ENCODE measurements around the gene PTRH1. TPM values are rescaled to one million over a fixed set of nuclear protein-coding genes. Genes with fewer than 3 reads are reported as not detected.

Gene PTRH1
- total RNA-seq, 1 experiment from 2014 or later, result 21.8 TPM

- Histone ChIP-seq H3K4me2 (ENCODE audit: low read length) (no peak overlapping the region), H3K9me3 (ENCODE audit: control insufficient read depth in 1 of 2, insufficient read depth in 1 of 2, low read depth in 1 of 2, low read length in 2 of 2) (no peaks in the 10 kb centered on the region), H3K4me1 (ENCODE audit: control insufficient read depth in 1 of 2, insufficient read depth in 2 of 2, low read length in 2 of 2) (peaks cover 13 to 26% of the 10 kb centered on the region in 2 experiments), H3K4me3 (replicated peaks in 1 of 2; ENCODE audit: low read depth in 1 of 2, low read length in 2 of 2) (no peak overlapping the region), H3K79me2 (ENCODE audit: insufficient read depth, low read length) (peaks cover 13% of the 10 kb centered on the region), H3K36me3 (ENCODE audit: control insufficient read depth in 1 of 2, insufficient read depth in 2 of 2, low read length in 2 of 2) (peaks cover 0 to 4% of the 10 kb centered on the region in 2 experiments; a peak in 1 of 4 replicates), H3K9ac (ENCODE audit: low read length) (no peak overlapping the region), H4K20me1 (ENCODE audit: insufficient read depth) (no peaks in the 10 kb centered on the region), H3K9me2 (ENCODE audit: insufficient read depth) (no peaks in the 10 kb centered on the region), H2AFZ (ENCODE audit: low read depth, low read length, poor library complexity, severe bottlenecking) (no peak overlapping the region), H3K27me3 (ENCODE audit: insufficient read depth, low read length) (no peaks in the 10 kb centered on the region), H3K27ac (ENCODE audit: low read depth, low read length) (no peak overlapping the region)
- TF ChIP-seq SP1 (IDR thresholded peaks at IDR 0.05; ENCODE audit: low read depth), result no peak
- no peak for TF ChIP-seq POLR2A (IDR thresholded peaks at IDR 0.05; ENCODE audit: borderline replicate concordance, extremely low read depth, insufficient read depth, insufficient read length)
- no peak for TF ChIP-seq EGR1 (IDR thresholded peaks at IDR 0.05; ENCODE audit: low read depth)
- no peak for TF ChIP-seq YY1 (IDR thresholded peaks at IDR 0.05; ENCODE audit: extremely low read depth, insufficient replicate concordance, low read depth, low read length)
- no peak for TF ChIP-seq ZBTB33 (IDR thresholded peaks at IDR 0.05; ENCODE audit: extremely low read depth, insufficient replicate concordance, low read length)
- no peak for TF ChIP-seq FOSL1 (IDR thresholded peaks at IDR 0.05; ENCODE audit: low read depth)
- TF ChIP-seq REST (IDR thresholded peaks at IDR 0.05; ENCODE audit: low read depth), result no peak
- TF ChIP-seq EZH2 (IDR thresholded peaks at IDR 0.05), result no peak
- TF ChIP-seq EZH2phosphoT487 (IDR thresholded peaks at IDR 0.05; ENCODE audit: borderline replicate concordance), result no peak
- no peak for TF ChIP-seq POLR2AphosphoS5 (IDR thresholded peaks at IDR 0.05; ENCODE audit: low read depth, low read length)
- no peak for TF ChIP-seq CBX3 (IDR thresholded peaks at IDR 0.05; ENCODE audit: low read depth)
- TF ChIP-seq ATF3 (IDR thresholded peaks at IDR 0.05), result no peak
- TF ChIP-seq CEBPB (IDR thresholded peaks at IDR 0.05; ENCODE audit: low read depth), result no peak
- no peak for TF ChIP-seq SRF (IDR thresholded peaks at IDR 0.05; ENCODE audit: low read depth)
- no peak for TF ChIP-seq SIN3A (IDR thresholded peaks at IDR 0.05; ENCODE audit: low read depth)
- no peak for TF ChIP-seq RAD21 (IDR thresholded peaks at IDR 0.05; ENCODE audit: low read depth)
- no peak for TF ChIP-seq JUND (IDR thresholded peaks at IDR 0.05)
- no peak for TF ChIP-seq ZFX (IDR thresholded peaks at IDR 0.05)
- TF ChIP-seq MAX (IDR thresholded peaks at IDR 0.05), result no peak
- ChIA-PET POLR2A (no interaction called here), RAD21 (ENCODE audit: low non-redundant PET in 1 of 2, low total read pairs in 2 of 2, uncharacterized antibody in 2 of 2, unreplicated experiment in 2 of 2) (no interaction called here), CTCF (no interaction called here)
- DNase-seq (ENCODE audit: low read depth, low spot score) (no peak), ATAC-seq (no peak)
- intact Hi-C loops (cut with micrococcal nuclease), result no loop called here
- no TSS peak for BruUV-seq (replicated peaks)
Observed at GRCh38 chr9:127711831-127712274, 3.6 kb downstream of the PTRH1 start.
